NCI-H1436 (cell line): ENCODE measurements around the gene USP21.
A peak's percentile ranks its signal among the peaks of the same experiment; 100 is the strongest.

Source experiments
- DNase-seq: peaks from one replicate; lab custom pipeline; 2025; lab: John Stamatoyannopoulos, UW

The USP21 gene

GRCh38 chr1:161171191-161171590 lies 11.9 kb downstream of the USP21 start:
- no peak for DNase-seq

DNA sequence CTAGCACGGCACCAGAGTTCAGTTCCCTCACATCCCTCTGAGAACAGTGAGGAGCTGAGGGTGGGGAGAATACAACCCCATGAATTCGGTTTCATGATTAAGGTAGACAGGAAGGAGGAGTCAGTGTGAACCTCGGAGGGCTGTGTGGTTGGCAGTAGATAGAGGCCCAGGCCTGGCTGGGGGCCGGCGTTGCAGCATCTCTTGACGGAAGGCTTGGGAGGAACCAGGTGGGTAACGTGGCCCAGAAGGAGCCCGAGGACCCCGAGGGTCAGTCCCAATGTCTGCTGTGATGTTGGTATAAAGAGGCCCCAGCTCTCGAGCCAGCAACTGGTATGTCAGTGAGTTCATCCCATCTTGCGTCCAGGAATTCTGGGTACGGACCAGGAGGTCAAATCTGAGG lies 12.4 kb downstream of the USP21 start:
- DNase-seq, result no peak

DNA sequence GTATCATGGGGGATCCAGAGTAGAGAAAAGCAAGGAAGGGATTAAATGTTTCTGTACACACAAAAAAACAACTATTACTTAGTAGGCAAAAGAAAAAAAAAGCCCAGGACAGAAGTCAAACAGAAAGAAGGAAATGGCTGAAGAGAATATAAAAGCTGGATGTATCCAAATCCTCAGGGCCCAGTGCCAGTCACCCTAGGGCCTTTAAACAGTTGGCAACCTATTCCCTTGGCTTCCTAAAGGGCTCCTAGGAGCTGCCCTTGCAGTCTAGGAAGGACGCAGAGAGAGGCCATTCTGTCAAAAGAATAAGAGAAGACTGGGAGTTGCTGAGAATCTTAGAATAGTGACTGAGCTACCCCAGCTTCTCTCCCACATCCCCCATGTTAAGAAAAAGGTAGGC lies 13.0 kb downstream of the USP21 start:
- DNase-seq, result no peak

DNA sequence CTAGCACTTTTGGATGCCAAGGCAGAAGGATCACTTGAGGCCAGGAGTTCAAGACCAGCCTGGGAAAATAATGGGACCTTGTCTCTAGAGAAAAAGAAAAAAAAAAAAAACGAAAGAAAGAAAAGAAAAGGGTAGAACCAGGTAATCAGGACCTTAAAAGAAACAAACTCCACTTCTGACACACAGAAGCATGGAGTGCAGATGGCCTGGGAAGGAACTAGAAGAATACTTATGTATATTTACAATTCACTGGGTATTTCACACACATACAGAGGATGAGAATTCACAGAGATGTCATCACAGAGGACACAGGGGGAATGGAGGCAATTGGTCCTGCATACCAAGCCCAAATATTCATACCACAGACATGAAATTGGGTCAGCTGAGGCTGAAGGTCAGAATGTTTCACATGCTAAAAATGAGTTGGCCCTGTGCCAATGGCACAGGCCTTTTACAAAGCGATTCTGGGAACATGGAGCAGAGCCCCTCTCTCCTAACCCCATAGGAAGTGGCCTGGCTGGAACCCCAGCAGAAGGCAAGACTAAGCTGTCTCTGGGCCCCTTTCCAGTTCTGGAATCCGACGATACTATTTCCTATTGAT lies 13.6 kb downstream of the USP21 start:
- no peak for DNase-seq

GRCh38 chr1:161173711-161174110 lies 14.4 kb downstream of the USP21 start:
- no peak for DNase-seq

GRCh38 chr1:161174911-161175310 lies 15.6 kb downstream of the USP21 start:
- DNase-seq, result no peak

DNA sequence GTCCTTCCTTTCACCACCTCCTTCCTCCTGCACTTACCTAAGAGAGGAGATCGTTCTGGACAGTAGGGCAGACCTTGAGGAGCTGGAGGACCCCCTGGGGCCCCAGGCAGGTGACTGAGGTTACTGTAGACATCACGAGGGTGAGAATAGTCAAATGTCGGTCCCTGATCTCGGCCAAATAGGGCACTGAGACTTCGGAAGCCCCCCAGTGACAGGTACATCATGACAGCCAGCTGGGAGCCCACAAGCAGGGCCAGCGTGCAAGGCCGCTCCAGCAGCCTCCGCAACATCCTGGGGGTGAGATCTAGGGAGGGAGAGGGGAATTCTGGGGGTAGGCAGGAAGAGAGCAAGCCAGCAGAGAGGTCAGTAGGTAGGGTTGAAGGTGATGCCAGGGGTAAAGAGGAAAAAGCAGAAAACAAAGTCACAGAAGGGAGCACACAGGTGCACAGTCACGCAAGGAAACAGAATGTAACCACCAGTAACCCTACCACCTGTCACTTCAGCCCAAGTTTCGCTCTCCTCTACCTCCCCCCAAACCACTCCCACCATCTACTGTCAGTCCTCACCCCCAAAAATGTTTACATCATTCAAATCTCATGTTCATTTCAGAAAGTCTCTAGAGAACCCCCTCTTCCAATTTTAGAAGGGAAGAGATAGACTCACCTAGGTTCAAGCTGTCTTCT lies 16.6 kb downstream of the USP21 start:
- DNase-seq, result no peak

DNA sequence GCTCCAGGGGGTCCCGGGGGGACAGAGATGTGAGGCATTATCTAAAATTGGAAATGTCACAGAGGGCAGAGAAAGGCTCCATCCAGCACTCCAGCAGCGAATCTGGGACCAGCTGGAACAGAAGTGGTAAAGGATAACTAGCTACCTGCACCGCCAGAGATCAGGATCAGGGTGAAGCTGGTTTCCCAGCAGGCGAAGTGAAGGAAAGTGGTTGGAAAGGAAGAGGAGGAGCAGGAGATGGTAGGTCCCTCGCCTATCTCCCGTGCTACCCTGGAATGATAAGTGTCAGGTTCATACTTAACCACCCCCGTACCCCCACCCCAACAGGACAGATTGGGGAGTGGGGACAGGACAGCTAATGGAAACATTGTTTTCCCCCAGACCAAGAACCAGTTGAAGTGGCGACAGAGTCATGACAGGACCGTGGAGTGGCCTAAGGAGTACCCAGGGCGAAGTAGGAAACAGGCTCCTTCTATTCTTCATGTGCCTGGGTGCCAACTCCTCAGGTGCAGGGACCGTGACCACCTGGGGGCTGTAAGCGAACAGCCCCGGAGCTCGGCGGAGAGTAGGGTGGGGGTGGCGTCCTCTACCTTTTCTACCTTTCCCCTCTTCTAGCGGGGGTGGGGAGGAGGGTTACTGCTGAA lies 17.3 kb downstream of the USP21 start:
- no peak for DNase-seq

- peak; percentile 72 for DNase-seq
Observed at GRCh38 chr1:161177112-161177935, 18.0 kb downstream of the USP21 start, which contains the start of gene B4GALT3. Gene B4GALT3, minus strand, starts transcription at chr1:161177507. Its CDS starts 1,447 bp downstream, at chr1:161176060.

GRCh38 chr1:161177936-161178244 lies 18.6 kb downstream of the USP21 start:
- no peak for DNase-seq

DNA sequence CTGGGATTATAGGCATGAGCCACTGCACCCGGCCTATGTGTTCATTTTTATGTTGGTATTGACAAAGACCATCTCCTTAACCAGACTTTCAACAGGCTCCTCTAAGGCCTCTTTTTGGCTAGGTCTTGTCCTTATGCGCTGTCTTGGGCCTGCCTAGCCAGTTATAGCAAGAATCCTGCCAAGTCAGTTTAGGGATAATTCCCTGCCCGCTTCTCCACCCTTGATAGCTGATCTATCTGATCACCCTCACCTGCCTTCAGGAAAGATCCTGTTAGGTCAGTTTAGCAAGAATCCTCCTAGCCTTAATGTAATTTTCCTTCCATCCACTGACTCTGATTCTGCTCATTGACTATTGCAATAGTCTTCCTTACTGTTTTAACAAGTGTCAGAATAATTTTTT lies 20.4 kb downstream of the USP21 start:
- no peak for DNase-seq

DNA sequence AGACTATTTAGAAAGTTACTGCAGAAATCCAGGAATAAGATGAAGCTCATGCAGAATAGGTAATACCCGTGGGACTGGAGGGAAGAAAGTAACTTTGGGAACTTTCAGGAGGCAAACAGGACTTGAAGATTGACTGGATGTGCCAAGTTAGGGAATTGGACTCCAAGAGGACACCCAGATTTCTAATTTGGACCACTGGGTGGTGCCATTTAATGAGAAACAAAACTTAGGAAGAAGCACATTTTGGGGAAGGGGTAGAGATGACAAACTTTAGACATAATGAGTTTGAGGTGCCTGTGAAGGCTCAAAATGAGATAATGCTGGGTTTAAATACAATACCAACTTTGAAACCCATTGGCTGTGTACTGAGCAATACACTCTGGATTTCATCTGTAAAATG lies 21.3 kb downstream of the USP21 start:
- no peak for DNase-seq

DNA sequence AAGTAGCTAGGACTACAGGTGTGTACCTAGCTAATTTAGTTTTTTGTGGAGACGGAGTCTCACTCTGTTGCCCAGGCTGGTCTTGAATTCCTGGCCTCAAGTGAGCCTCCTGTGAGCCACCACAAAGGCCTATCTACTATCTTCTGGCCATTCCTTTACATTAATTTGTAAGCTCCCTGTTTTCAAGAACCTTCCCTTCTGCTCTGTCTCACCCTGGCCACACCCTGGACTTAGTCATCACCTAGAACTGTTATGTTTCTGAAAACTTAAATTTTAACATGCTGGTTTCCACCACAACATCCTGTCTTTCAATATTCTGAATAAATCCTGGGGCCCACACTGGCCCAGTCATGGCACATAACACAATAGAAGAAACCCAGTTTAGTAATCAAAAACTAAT lies 22.9 kb downstream of the USP21 start:
- DNase-seq, result no peak

DNA sequence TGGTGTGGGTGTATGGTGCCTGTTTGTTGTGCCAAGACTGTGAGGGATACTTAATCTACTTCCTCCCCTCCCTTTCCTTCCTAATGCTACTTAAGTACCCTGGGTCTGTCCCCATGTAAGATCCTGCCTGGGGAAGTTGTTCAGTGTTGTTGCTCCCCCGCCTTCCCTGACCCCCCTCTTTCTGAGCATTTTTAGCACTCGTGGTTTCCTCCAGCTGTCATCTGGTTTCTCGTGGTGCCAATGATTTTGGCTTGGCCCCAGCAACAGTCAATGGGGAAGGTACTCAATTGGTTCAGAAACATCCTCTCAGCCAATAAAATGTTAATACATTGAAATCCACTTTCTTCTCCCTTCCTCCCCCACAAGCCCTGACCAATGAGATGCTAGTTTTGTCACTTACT lies 26.0 kb downstream of the USP21 start:
- DNase-seq, result no peak

- DNase-seq, result no peak
Observed at GRCh38 chr1:161185732-161186311, 26.5 kb downstream of the USP21 start.

GRCh38 chr1:161187311-161187710 lies 28.0 kb downstream of the USP21 start:
- no peak for DNase-seq

DNA sequence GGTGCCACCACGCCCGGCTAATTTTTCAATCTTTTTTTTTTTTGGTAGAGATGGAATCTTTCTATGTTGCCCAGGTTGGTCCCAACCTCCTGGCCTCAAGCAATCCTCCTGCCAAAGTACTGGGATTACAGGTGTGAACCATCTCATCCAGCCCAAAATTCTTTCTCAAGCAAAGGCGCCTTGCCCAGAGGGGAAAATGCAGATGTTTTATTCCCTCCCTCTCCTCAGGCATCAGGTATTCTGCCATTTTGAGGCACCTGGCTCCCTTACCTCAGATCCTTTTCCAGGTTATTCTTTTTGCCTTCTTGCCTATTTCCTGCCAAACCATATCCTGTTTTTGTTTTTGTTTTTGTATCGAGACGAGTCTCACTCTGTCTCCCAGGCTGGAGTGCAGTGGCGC lies 29.1 kb downstream of the USP21 start:
- no peak for DNase-seq

GRCh38 chr1:161189036-161189435 lies 29.7 kb downstream of the USP21 start:
- no peak for DNase-seq

DNA sequence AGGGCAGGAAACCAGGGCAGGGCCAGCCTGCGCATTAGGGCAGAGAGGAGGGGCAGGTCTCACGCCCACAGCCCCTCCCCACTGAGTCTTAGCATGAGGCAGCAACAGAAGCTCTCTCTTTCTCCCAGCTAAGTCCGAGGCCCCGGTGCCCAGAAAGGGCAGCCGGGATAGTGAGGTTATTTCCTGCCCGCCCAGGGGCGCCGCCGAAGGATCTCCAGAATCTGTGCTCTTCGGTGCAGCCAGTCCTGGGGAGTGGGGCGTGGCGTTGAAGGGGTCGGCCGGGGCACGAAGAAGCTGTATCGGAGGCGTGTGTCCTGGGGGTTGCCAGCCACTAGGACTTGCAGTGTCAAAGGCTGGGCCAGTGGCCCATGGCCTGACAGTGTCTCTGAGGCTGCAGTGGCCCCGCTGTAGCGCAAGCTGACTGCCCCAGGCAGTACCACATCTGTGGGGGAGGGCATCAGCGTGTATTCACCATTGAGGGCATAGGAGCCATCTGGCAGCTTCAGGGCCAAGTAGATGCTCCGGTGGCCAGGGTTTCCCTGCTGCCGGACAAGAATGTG lies 31.7 kb downstream of the USP21 start:
- no peak for DNase-seq

DNA sequence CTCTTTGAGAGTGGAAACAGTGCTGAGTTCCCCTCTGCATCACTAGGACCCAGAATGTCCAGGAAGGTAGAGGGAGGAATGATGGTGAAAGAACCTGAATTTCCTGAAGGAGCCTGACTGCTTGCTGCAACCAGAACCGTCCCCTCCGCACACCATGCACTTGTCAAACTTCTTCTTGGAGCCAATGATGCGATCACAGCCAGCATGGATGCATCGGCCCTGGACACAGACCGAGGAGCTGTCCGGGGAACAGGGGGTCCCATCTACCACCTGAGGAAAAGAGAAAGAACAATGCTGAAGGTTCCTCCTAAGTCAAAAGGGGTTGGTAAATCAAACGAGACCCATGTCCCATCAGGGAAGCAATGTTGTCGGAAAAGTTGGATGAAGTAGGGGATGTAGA lies 32.7 kb downstream of the USP21 start:
- no peak for DNase-seq

GRCh38 chr1:161192476-161193465 lies 33.5 kb downstream of the USP21 start:
- DNase-seq, result peak; percentile 66
